ENCODE data around the gene SSRP1. TPM values are rescaled to one million over a fixed set of nuclear protein-coding genes. Genes with fewer than 3 reads are reported as not detected.

Gene SSRP1
- total and polyA plus RNA-seq, 2 experiments from 2014 or later: 205 to 216 TPM

DNA sequence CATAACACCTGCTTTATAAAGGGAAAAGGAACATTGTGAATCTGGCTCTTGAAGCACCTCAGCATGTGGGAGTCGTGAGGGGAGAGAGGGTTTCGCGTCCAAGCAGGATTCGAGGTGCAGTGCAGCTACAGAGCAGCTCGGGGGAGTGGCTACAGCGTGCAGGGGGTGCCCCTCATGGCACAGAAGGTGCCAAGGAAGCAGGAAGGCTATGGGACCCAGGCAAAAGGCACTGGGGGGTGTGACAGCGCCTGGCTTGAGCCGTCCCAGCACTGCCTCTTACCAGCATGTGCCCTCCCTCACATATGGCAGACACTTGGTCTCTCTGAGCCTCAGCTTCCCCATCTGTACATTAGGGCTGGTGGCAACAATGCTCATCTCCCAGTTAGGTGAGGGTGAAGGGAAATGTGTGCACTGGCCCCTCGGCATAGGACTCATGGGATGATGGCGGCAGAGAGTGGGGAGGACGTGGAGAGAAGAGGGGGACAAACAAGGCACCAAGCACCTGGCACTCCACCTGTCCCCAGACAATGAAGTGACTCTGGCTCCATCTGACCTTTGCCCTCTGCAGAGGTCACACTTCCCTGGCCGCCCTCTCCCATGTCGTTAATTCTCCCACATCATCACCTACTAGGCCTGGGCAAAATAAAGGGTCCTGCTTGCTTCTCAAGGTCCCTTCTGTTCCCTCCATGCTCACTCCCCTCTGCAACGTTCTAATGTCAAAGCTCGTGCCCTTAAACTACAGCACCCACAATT, 21.3 kb downstream of the SSRP1 start:
- Histone ChIP-seq H3K9me2 (ENCODE audit: insufficient read depth) (no peaks in the 10 kb centered on the region), H3K4me2 (no peak overlapping the region), H3K4me3 (no peak overlapping the region), H2AFZ (no peak overlapping the region), H4K20me1 (replicated peaks; ENCODE audit: insufficient read depth) (peaks cover 19% of the 10 kb centered on the region), H3F3A (replicated peaks; ENCODE audit: low read depth) (peaks cover 16% of the 10 kb centered on the region), H3K27me3 (ENCODE audit: insufficient read depth) (no peaks in the 10 kb centered on the region), H3K79me2 (replicated peaks; ENCODE audit: insufficient read depth) (peaks cover 40% of the 10 kb centered on the region), H3K4me1 (ENCODE audit: insufficient read depth) (peaks cover 32% of the 10 kb centered on the region), H3K36me3 (ENCODE audit: insufficient read depth) (peaks cover 41% of the 10 kb centered on the region), H3K27ac (ENCODE audit: low read depth) (peak overlapping the region; percentile 59; the same call in 1 of the 2 replicates)
- ATAC-seq (no peak), DNase-seq (ENCODE audit: low spot score) (no peak)
- TF ChIP-seq, protein P1, sequence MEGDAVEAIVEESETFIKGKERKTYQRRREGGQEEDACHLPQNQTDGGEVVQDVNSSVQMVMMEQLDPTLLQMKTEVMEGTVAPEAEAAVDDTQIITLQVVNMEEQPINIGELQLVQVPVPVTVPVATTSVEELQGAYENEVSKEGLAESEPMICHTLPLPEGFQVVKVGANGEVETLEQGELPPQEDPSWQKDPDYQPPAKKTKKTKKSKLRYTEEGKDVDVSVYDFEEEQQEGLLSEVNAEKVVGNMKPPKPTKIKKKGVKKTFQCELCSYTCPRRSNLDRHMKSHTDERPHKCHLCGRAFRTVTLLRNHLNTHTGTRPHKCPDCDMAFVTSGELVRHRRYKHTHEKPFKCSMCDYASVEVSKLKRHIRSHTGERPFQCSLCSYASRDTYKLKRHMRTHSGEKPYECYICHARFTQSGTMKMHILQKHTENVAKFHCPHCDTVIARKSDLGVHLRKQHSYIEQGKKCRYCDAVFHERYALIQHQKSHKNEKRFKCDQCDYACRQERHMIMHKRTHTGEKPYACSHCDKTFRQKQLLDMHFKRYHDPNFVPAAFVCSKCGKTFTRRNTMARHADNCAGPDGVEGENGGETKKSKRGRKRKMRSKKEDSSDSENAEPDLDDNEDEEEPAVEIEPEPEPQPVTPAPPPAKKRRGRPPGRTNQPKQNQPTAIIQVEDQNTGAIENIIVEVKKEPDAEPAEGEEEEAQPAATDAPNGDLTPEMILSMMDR (conservative IDR thresholded peaks at IDR 0.05; ENCODE audit: low read depth in 2 of 2): no peak
- TF ChIP-seq ZNF114 (CRISPR knock-in tag; IDR thresholded peaks at IDR 0.05): no peak
- no peak for TF ChIP-seq JUNB (IDR thresholded peaks at IDR 0.05; ENCODE audit: unreplicated experiment)
- TF ChIP-seq POLR2AphosphoS5 (IDR thresholded peaks at IDR 0.05; ENCODE audit: low read depth): no peak
- TF ChIP-seq, protein P2, sequence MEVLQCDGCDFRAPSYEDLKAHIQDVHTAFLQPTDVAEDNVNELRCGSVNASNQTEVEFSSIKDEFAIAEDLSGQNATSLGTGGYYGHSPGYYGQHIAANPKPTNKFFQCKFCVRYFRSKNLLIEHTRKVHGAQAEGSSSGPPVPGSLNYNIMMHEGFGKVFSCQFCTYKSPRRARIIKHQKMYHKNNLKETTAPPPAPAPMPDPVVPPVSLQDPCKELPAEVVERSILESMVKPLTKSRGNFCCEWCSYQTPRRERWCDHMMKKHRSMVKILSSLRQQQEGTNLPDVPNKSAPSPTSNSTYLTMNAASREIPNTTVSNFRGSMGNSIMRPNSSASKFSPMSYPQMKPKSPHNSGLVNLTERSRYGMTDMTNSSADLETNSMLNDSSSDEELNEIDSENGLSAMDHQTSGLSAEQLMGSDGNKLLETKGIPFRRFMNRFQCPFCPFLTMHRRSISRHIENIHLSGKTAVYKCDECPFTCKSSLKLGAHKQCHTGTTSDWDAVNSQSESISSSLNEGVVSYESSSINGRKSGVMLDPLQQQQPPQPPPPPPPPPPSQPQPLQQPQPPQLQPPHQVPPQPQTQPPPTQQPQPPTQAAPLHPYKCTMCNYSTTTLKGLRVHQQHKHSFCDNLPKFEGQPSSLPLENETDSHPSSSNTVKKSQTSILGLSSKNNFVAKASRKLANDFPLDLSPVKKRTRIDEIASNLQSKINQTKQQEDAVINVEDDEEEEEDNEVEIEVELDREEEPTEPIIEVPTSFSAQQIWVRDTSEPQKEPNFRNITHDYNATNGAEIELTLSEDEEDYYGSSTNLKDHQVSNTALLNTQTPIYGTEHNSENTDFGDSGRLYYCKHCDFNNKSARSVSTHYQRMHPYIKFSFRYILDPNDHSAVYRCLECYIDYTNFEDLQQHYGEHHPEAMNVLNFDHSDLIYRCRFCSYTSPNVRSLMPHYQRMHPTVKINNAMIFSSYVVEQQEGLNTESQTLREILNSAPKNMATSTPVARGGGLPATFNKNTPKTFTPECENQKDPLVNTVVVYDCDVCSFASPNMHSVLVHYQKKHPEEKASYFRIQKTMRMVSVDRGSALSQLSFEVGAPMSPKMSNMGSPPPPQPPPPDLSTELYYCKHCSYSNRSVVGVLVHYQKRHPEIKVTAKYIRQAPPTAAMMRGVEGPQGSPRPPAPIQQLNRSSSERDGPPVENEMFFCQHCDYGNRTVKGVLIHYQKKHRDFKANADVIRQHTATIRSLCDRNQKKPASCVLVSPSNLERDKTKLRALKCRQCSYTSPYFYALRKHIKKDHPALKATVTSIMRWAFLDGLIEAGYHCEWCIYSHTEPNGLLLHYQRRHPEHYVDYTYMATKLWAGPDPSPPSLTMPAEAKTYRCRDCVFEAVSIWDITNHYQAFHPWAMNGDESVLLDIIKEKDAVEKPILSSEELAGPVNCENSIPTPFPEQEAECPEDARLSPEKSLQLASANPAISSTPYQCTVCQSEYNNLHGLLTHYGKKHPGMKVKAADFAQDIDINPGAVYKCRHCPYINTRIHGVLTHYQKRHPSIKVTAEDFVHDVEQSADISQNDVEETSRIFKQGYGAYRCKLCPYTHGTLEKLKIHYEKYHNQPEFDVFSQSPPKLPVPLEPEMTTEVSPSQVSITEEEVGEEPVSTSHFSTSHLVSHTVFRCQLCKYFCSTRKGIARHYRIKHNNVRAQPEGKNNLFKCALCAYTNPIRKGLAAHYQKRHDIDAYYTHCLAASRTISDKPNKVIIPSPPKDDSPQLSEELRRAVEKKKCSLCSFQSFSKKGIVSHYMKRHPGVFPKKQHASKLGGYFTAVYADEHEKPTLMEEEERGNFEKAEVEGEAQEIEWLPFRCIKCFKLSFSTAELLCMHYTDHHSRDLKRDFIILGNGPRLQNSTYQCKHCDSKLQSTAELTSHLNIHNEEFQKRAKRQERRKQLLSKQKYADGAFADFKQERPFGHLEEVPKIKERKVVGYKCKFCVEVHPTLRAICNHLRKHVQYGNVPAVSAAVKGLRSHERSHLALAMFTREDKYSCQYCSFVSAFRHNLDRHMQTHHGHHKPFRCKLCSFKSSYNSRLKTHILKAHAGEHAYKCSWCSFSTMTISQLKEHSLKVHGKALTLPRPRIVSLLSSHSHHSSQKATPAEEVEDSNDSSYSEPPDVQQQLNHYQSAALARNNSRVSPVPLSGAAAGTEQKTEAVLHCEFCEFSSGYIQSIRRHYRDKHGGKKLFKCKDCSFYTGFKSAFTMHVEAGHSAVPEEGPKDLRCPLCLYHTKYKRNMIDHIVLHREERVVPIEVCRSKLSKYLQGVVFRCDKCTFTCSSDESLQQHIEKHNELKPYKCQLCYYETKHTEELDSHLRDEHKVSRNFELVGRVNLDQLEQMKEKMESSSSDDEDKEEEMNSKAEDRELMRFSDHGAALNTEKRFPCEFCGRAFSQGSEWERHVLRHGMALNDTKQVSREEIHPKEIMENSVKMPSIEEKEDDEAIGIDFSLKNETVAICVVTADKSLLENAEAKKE (CRISPR knock-in tag; IDR thresholded peaks at IDR 0.05): no peak
- TF ChIP-seq EZH2phosphoT487 (IDR thresholded peaks at IDR 0.05; ENCODE audit: unreplicated experiment): no peak
- TF ChIP-seq EZH2 (IDR thresholded peaks at IDR 0.05; ENCODE audit: low read depth, unreplicated experiment): no peak
- no peak for TF ChIP-seq STAT1 (IDR thresholded peaks at IDR 0.05; ENCODE audit: unreplicated experiment)
- TF ChIP-seq, protein P3, sequence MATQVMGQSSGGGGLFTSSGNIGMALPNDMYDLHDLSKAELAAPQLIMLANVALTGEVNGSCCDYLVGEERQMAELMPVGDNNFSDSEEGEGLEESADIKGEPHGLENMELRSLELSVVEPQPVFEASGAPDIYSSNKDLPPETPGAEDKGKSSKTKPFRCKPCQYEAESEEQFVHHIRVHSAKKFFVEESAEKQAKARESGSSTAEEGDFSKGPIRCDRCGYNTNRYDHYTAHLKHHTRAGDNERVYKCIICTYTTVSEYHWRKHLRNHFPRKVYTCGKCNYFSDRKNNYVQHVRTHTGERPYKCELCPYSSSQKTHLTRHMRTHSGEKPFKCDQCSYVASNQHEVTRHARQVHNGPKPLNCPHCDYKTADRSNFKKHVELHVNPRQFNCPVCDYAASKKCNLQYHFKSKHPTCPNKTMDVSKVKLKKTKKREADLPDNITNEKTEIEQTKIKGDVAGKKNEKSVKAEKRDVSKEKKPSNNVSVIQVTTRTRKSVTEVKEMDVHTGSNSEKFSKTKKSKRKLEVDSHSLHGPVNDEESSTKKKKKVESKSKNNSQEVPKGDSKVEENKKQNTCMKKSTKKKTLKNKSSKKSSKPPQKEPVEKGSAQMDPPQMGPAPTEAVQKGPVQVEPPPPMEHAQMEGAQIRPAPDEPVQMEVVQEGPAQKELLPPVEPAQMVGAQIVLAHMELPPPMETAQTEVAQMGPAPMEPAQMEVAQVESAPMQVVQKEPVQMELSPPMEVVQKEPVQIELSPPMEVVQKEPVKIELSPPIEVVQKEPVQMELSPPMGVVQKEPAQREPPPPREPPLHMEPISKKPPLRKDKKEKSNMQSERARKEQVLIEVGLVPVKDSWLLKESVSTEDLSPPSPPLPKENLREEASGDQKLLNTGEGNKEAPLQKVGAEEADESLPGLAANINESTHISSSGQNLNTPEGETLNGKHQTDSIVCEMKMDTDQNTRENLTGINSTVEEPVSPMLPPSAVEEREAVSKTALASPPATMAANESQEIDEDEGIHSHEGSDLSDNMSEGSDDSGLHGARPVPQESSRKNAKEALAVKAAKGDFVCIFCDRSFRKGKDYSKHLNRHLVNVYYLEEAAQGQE (IDR thresholded peaks at IDR 0.05; ENCODE audit: unreplicated experiment): no peak
- no peak for TF ChIP-seq ZNF331 (CRISPR knock-in tag; IDR thresholded peaks at IDR 0.05; ENCODE audit: low read depth)
- no peak for TF ChIP-seq NANOG (IDR thresholded peaks at IDR 0.05; ENCODE audit: borderline replicate concordance)
- TF ChIP-seq, protein P4, sequence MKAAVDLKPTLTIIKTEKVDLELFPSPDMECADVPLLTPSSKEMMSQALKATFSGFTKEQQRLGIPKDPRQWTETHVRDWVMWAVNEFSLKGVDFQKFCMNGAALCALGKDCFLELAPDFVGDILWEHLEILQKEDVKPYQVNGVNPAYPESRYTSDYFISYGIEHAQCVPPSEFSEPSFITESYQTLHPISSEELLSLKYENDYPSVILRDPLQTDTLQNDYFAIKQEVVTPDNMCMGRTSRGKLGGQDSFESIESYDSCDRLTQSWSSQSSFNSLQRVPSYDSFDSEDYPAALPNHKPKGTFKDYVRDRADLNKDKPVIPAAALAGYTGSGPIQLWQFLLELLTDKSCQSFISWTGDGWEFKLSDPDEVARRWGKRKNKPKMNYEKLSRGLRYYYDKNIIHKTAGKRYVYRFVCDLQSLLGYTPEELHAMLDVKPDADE (IDR thresholded peaks at IDR 0.05): no peak
- TF ChIP-seq CREB1 (CRISPR knock-in tag; IDR thresholded peaks at IDR 0.05; ENCODE audit: low read depth): no peak
- Mint-ChIP-seq H3K4me3 (0 out of 3 replicates have a peak overlapping the region, but pooled peaks have one; percentile 20), H3K36me3 (ENCODE audit: low read depth) (peaks cover 35% of the 10 kb centered on the region), H3K9me3 (no peaks in the 10 kb centered on the region; the same call in 2 of the 3 replicates), H3K27me3 (ENCODE audit: insufficient read depth, low read depth, poor library complexity) (peaks cover 5% of the 10 kb centered on the region), H3K27ac (peak overlapping the region; percentile 78), H3K4me1 (peaks cover 34% of the 10 kb centered on the region)
